ENCODE measurements around the gene HORMAD1.

- TF ChIP-seq CTCF (IDR thresholded peaks at IDR 0.05; ENCODE audit: extremely low read depth in 1 of 2, insufficient read depth in 1 of 2, low read depth in 1 of 2, low read length in 2 of 2) (no peak), POLR2A (IDR thresholded peaks at IDR 0.05; ENCODE audit: low read depth, low read length) (no peak), EZH2 (IDR thresholded peaks at IDR 0.05; ENCODE audit: borderline replicate concordance, low read depth, low read length, severe bottlenecking) (no peak), GATA2 (IDR thresholded peaks at IDR 0.05; ENCODE audit: insufficient read depth, insufficient read length, low read depth, low read length) (no peak), JUN (IDR thresholded peaks at IDR 0.05; ENCODE audit: borderline replicate concordance, insufficient read depth, insufficient read length, low read depth) (no peak), POLR2AphosphoS5 (IDR thresholded peaks at IDR 0.05; ENCODE audit: insufficient read depth, low read depth, low read length) (no peak), MAX (IDR thresholded peaks at IDR 0.05; ENCODE audit: insufficient read depth, insufficient read length) (no peak), MYC (IDR thresholded peaks at IDR 0.05; ENCODE audit: low read depth, low read length) (no peak), FOS (IDR thresholded peaks at IDR 0.05; ENCODE audit: borderline replicate concordance, insufficient read depth, low read length) (no peak)
Measured at GRCh38 chr1:150663321-150663720, 57.4 kb downstream of the HORMAD1 start.

Data from endothelial cell of umbilical vein (primary cell).